IPS-18c (cell line): Measurements from ENCODE around the gene ZNF444.
"Not testable (repeated sequence)": the region's sequence is repeated elsewhere in the genome, so short reads cannot be mapped to it uniquely, and the experiment has no call there.

Experiments
- H3K4me3 ChIP-seq: 2 replicates; pipeline ENCODE4 v1.7.0; 2013; ENCODE audit warnings: low read depth, mild to moderate bottlenecking, low read length, moderate library complexity; ENCODE audit not compliant: insufficient read depth
- H3K9me3 ChIP-seq: one replicate; pipeline ENCODE4 v1.6.1; 2013; ENCODE audit warnings: mild to moderate bottlenecking, low read length, moderate library complexity; ENCODE audit not compliant: control insufficient read depth, insufficient read depth

The ZNF444 gene

DNA sequence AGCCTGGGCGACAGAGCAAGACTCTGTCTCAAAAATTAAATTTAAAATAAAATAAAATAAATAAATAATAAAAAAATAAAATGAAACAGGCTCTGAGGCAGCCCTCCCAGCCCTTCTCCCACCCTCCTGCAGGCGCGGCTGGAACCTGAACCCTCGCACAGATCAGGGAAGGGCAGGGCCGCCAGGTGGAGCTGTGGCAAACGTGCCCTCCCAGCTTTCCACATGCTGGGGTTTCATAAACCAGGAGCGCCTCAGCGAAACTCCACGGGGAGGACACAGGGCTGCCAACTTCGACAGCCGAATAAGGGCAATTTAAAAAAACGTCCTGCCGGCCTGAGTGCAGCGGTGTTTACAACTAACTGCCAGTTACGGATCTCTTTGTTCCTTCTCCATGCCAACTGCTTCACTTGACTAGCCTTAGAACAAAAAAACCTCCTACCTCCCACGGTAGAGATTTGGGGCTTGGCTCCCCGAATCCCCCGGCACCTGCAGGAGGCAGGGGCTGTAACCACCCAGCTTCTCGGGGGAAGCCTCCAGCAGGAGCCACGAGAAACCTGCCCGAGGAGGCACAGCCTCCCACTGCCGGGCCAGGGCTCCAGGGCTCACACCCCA, 35.9 kb upstream of the ZNF444 start:
- Histone ChIP-seq H3K4me3 (no peak overlapping the region), H3K9me3 (no peaks in the 10 kb centered on the region)

DNA sequence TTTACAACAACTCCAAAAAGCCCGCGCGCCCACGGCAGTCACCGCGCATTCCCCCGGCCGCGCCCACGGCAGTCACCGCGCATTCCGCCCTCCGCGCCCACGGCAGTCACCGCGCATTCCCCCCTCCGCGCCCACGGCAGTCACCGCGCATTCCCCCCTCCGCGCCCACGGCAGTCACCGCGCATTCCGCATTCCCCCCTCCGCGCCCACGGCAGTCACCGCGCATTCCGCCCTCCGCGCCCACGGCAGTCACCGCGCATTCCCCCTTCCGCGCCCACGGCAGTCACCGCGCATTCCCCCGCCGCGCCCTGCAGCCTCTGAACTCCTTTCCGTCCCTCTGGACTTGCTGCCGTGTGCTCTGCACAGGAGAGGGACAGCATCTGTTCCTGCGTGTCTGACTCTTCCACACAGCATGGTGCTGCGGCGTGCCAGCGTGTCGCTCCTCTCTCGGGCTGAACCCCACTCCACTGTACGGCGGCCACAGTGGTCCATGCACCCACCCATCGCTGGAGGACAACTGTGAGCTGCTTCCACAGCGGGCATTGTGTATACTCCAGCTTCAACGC, 35.2 kb upstream of the ZNF444 start:
- H3K9me3 ChIP-seq, H3K4me3 ChIP-seq: not testable (repeated sequence)

DNA sequence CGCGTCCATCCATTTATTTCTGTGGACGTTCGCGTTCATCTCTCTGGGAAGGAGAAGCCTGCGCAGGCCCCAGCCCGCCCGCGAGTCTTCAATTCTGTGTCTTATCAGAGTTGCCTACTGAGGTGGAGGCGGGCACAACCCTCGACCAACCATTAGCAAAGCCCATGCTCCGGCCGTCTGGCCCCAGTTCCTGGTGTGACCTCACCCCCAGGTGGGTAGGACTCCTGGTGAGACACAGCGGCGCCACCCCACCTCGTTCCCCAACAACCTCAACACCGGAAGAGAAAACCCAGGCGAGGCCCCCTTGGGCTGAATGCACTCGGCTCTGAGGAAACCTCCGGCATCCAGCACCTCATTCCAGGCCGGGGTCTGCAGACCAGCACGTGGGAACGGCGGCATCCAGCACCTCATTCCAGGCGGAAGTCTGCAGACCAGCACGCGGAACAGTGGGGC, 34.7 kb upstream of the ZNF444 start:
- no peak overlapping the region for H3K4me3 ChIP-seq
- H3K9me3 ChIP-seq, result no peaks in the 10 kb centered on the region

- H3K9me3 ChIP-seq, result no peaks in the 10 kb centered on the region
- H3K4me3 ChIP-seq, result no peak overlapping the region
Measured at GRCh38 chr19:56106993-56107392, 34.1 kb upstream of the ZNF444 start.

DNA sequence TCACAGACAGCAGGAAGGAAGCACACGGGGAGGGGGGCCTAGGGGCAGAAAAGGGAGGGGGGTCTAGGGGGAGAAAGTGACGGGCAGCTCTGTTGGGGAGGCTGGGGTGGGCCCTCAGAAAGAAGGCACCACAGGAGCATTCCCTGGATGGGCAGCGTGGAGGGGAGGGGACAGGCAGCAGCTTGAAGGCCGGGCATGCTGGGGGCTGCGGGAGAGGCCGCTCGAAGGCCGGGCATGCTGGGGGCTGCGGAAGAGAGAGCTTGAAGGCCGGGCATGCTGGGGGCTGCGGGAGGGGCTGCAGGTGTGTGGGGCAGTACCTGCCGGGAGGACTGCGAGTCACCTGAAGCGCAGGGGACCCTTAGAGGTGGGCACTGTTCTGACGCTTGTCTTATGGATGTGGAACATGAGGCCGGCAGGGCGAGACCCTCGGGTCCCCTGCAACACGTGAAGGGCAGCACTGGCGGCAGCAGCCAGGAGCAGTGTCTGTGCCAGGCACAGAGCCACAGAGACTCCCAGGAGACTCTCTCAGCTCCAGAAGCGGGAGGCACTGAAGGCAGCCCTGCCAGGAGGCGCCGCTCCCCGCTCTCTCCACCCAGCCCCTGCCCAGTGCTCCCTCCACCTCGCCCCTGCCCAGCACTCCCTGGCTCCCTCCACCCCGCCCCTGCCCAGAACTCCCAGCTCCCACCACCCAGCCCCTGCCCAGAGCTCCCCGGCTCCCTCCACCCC, 33.3 kb upstream of the ZNF444 start:
- Histone ChIP-seq H3K4me3 (no peak overlapping the region), H3K9me3 (no peaks in the 10 kb centered on the region)

DNA sequence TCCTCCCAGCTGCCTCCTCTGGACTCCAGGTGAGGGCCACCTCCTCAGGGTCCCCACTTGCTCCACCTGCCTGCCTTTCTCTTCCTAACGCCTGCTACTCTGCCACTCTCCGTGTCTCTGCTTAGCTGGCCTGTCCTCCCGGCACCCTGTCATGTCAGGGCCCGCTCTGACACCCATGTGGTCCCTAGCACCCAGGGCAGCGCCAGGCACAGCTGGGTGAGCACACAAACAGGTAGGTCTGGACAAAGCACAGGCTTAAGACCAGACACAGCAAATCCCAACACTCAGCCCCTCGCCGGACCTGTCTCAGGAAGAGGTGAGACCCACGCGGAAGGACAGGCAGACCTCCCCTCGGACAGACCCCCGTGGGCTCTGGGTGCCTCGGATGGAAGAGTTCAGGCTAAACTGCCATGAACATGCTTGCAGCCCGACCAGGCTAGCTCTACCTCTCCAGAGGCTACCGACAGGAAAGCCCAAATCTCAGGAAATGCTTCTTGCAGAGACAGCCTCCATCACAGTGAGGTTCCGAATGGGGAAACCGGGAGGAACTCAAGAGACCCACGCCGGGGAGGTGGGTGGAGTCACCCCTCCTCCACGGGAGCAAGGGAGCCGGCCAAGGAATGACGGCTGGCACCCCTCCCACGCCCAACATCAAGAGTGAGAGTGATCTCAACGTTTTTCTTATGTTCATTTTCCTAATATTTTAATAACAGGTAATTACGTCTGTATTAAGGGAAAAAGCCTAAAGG, 32.5 kb upstream of the ZNF444 start:
- no peak overlapping the region for H3K4me3 ChIP-seq
- no peaks in the 10 kb centered on the region for H3K9me3 ChIP-seq

- Histone ChIP-seq H3K4me3 (no peak overlapping the region), H3K9me3 (no peaks in the 10 kb centered on the region)
Measured at GRCh38 chr19:56109226-56109625, 31.9 kb upstream of the ZNF444 start.

GRCh38 chr19:56110515-56111448, 30.3 kb upstream of the ZNF444 start:
- no peak overlapping the region for H3K4me3 ChIP-seq

DNA sequence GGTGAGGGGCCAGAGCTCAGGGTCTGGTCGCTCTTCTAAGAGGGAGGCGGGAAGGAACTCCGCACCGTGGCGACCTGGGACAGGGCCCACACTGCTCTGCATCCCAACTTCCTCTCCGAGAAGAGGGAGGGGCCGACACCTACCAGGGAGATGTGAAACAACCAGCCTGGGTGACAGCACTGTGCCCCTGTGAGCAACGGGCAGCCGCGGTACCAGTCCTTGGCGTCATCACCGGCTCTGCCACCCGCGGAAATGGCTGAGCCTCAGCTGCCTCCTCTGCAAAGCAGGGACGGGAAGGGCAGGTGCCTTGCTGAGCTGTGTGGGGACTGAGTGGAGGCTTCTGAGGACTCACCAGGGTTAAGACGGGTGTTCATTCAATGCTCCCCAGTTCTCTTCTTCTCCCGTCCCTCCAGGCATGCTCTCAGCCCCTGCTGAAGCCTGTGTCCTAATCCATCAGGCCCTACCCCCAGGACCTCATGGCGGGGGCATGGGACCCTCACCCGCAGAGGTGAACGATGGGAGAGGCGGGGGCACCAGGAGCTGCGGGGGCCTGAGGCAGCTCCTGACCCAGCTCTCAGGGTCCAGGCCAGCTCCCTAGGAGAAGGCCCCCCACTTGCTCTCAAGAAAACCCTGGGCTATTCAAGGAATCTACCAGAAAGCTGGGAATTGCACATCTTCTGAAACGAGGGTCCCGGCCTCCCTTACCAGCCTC, 29.3 kb upstream of the ZNF444 start:
- Histone ChIP-seq H3K4me3 (no peak overlapping the region), H3K9me3 (no peaks in the 10 kb centered on the region)

More at GRCh38 chr19:56110515-56111448, 30.3 kb upstream of the ZNF444 start:
- no peaks in the 10 kb centered on the region for H3K9me3 ChIP-seq

DNA sequence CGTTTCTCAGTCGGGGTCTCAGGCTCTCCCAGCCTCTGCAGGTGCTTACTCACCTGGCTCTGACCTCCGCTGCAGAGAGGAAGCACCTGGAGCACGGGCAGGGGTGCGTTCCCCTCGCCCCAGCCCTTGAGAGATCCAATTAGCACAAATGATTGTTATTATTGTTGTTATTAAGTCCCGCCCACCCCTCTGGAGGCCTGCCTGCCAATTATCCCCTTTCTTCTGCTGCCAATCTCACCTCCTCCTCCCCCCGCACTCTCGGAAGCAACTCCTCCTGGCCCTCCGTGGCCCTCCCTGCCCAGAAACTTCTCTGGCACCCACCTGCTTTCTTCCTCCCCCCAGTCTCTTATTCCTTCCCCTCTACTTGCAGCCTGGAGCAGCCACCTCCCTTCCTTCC, 28.8 kb upstream of the ZNF444 start:
- Histone ChIP-seq H3K4me3 (no peak overlapping the region), H3K9me3 (no peaks in the 10 kb centered on the region)

DNA sequence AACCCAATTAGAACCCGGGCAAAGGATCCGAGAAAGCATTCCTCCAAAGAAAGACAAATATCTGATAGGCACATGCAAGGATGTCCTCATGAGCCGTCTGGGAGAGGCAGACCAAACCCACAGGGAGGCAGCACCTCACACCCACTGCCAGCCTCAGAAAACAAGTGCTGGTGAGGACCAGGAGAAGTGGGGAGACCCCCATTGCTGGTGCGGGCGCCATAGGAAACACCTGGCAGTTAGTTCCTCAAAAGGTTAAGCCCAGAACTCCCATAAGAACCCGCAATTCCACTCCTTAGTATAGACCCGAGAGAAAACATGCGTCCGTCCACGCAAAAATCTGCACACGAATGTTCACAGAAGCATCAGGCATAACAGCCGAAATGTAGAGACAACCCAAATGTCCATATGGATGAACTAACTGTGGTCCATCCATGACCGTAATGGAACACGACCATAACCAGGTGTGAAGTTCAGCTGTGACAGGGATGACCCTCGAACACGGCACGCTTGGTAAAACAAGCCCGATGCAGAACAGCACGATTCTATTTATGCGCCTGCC, 27.9 kb upstream of the ZNF444 start:
- H3K4me3 ChIP-seq, result peak overlapping the region; percentile 3
- no peaks in the 10 kb centered on the region for H3K9me3 ChIP-seq

GRCh38 chr19:56114051-56114777, 26.9 kb upstream of the ZNF444 start:
- Histone ChIP-seq H3K4me3 (no peak overlapping the region), H3K9me3 (no peaks in the 10 kb centered on the region)

DNA sequence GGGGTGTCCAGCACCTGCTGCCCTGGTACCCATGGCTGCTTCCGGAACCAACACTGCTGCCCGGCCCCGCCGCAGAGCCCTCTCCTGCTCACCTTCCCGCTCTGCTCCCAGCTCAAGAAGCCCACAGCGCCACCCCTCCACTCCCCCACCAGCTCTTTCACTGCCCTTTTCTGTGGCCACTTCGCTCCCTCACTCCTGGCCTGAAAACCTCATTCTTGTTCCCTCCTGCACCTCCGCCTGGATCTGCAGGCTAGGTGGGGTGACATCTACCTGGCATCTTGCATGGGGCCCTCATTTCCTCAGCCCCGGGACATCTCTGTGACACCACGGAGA, 26.3 kb upstream of the ZNF444 start:
- no peaks in the 10 kb centered on the region for H3K9me3 ChIP-seq
- no peak overlapping the region for H3K4me3 ChIP-seq

DNA sequence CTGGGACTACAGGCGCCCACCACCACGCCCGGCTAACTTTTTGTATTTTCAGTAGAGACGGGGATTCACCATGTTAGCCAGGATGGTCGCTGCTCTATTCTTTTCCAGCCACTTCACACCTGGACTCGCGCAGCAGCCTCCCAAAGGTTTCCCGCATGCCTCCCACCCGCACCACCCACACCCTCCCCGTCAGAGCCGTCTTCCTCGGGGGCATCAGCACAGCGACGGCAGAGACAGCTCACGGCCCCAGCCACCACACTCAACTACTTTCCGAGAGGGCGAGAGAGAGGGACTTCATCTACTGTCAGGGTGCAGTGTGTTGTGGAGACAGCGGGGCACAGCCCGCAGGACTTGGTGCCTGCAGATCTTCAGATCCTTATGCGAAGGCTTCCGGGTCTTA, 25.6 kb upstream of the ZNF444 start:
- Histone ChIP-seq H3K4me3 (no peak overlapping the region), H3K9me3 (no peaks in the 10 kb centered on the region)

- no peak overlapping the region for H3K4me3 ChIP-seq
- H3K9me3 ChIP-seq, result no peaks in the 10 kb centered on the region
Measured at GRCh38 chr19:56116606-56117005, 24.5 kb upstream of the ZNF444 start.
